ENCODE results near the gene AP1AR.

The AP1AR gene

GRCh38 chr4:112287258-112287989, 55.8 kb downstream of the AP1AR start:
- no peak for DNase-seq
- Histone ChIP-seq H3K9me3 (no peaks in the 10 kb centered on the region), H3K27me3 (no peaks in the 10 kb centered on the region), H3K4me1 (no peaks in the 10 kb centered on the region), H3K36me3 (no peaks in the 10 kb centered on the region), H3K4me3 (ENCODE audit: low read depth, low read length) (no peak overlapping the region)
- TF ChIP-seq CTCF (IDR thresholded peaks at IDR 0.05; ENCODE audit: low read depth, low read length) = no peak

- Histone ChIP-seq H3K4me3 (ENCODE audit: low read depth, low read length) (no peak overlapping the region), H3K36me3 (no peaks in the 10 kb centered on the region), H3K27me3 (no peaks in the 10 kb centered on the region), H3K4me1 (no peaks in the 10 kb centered on the region), H3K9me3 (no peaks in the 10 kb centered on the region)
- TF ChIP-seq CTCF (IDR thresholded peaks at IDR 0.05; ENCODE audit: low read depth, low read length) = no peak
- DNase-seq = no peak
These were observed 56.9 kb downstream of the AP1AR start for GRCh38 chr4:112288455-112288854.

GRCh38 chr4:112289407-112290253, 58.0 kb downstream of the AP1AR start:
- no peak overlapping the region for H3K4me3 ChIP-seq (ENCODE audit: low read depth, low read length)
- no peaks in the 10 kb centered on the region for H3K27me3 ChIP-seq
- no peaks in the 10 kb centered on the region for H3K9me3 ChIP-seq
- H3K36me3 ChIP-seq = no peaks in the 10 kb centered on the region
- no peak for TF ChIP-seq CTCF (IDR thresholded peaks at IDR 0.05; ENCODE audit: low read depth, low read length)
- no peak for DNase-seq
- H3K4me1 ChIP-seq = no peaks in the 10 kb centered on the region

GRCh38 chr4:112290341-112290740, 58.8 kb downstream of the AP1AR start:
- H3K36me3 ChIP-seq = no peaks in the 10 kb centered on the region
- H3K4me1 ChIP-seq = no peaks in the 10 kb centered on the region
- H3K27me3 ChIP-seq = no peaks in the 10 kb centered on the region
- DNase-seq = no peak
- H3K4me3 ChIP-seq (ENCODE audit: low read depth, low read length) = no peak overlapping the region
- no peaks in the 10 kb centered on the region for H3K9me3 ChIP-seq
- no peak for TF ChIP-seq CTCF (IDR thresholded peaks at IDR 0.05; ENCODE audit: low read depth, low read length)

- Histone ChIP-seq H3K36me3 (no peaks in the 10 kb centered on the region), H3K27me3 (peaks cover 28% of the 10 kb centered on the region), H3K4me1 (no peaks in the 10 kb centered on the region), H3K4me3 (ENCODE audit: low read depth, low read length) (no peak within 1 kb of the TSS), H3K9me3 (no peaks in the 10 kb centered on the region)
- no peak for DNase-seq
- no peak for TF ChIP-seq CTCF (IDR thresholded peaks at IDR 0.05; ENCODE audit: low read depth, low read length)
These were observed 65.6 kb downstream of the AP1AR start, which contains the start of gene ALPK1 for GRCh38 chr4:112296949-112297880. Gene ALPK1 (plus strand): TSS chr4:112297369.
